ENCODE data around the gene CADM3.

- TF ChIP-seq, protein P1, sequence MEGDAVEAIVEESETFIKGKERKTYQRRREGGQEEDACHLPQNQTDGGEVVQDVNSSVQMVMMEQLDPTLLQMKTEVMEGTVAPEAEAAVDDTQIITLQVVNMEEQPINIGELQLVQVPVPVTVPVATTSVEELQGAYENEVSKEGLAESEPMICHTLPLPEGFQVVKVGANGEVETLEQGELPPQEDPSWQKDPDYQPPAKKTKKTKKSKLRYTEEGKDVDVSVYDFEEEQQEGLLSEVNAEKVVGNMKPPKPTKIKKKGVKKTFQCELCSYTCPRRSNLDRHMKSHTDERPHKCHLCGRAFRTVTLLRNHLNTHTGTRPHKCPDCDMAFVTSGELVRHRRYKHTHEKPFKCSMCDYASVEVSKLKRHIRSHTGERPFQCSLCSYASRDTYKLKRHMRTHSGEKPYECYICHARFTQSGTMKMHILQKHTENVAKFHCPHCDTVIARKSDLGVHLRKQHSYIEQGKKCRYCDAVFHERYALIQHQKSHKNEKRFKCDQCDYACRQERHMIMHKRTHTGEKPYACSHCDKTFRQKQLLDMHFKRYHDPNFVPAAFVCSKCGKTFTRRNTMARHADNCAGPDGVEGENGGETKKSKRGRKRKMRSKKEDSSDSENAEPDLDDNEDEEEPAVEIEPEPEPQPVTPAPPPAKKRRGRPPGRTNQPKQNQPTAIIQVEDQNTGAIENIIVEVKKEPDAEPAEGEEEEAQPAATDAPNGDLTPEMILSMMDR (IDR thresholded peaks at IDR 0.05): peak; percentile 38 to 86 (median 80)
- no peak for TF ChIP-seq POLR2A (IDR thresholded peaks at IDR 0.05)
Measured at GRCh38 chr1:159197561-159198557, 26.4 kb downstream of the CADM3 start.

All from thyroid gland (tissue), 4 donors.